ENCODE data around the gene DRC3. TPM values are rescaled to one million over a fixed set of nuclear protein-coding genes. Genes with fewer than 3 reads are reported as not detected.

Gene DRC3
- total RNA-seq, 1 experiment from 2014 or later: 2.3 TPM

GRCh38 chr17:18018411-18018921 is 45.8 kb downstream of the DRC3 start:
- POLR2A ChIA-PET: interaction anchor here (1.1 to 1.2 kb wide), 2 partner anchors 11 to 61 kb away, joined by 3 read pairs; no protein-coding TSS in a partner anchor
- Mint-ChIP-seq H3K27me3 (ENCODE audit: insufficient read depth, unreplicated experiment) (no peaks in the 10 kb centered on the region), H3K9me3 (ENCODE audit: unreplicated experiment) (no peaks in the 10 kb centered on the region), H3K4me3 (ENCODE audit: unreplicated experiment) (no peak overlapping the region), H3K4me1 (ENCODE audit: insufficient read depth, unreplicated experiment) (no peaks in the 10 kb centered on the region), H3K36me3 (ENCODE audit: insufficient read depth, unreplicated experiment) (peaks cover 10% of the 10 kb centered on the region), H3K27ac (ENCODE audit: low read depth, unreplicated experiment) (no peak overlapping the region)
- TF ChIP-seq CTCF (IDR thresholded peaks at IDR 0.05; ENCODE audit: unreplicated experiment): no peak
- CTCF ChIA-PET: no interaction called here
- no peak for DNase-seq (ENCODE audit: unreplicated experiment)
- no TSS peak for BruUV-seq (replicated peaks)
- intact Hi-C loops (cut with micrococcal nuclease): no loop called here

DNA sequence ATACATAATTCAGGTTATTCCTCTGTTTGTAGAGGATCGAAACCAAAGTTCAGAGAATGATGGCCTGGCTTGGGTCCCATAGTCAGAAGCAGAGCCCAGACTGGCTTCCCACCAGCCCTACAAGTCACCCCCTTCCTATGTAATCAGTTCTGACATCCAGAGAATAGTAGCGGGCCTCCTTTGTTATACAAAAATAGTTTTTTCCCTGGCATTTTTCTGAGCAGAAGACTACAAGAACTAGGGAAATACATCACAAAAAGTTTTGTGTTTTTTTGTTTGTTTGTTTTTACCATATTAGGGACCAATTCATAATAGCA is 47.1 kb downstream of the DRC3 start:
- BruUV-seq (replicated peaks): no TSS peak
- H3K27ac Mint-ChIP-seq (ENCODE audit: low read depth, unreplicated experiment): no peak overlapping the region
- no peaks in the 10 kb centered on the region for H3K4me1 Mint-ChIP-seq (ENCODE audit: insufficient read depth, unreplicated experiment)
- DNase-seq (ENCODE audit: unreplicated experiment): no peak
- no peak overlapping the region for H3K4me3 Mint-ChIP-seq (ENCODE audit: unreplicated experiment)
- POLR2A ChIA-PET: interaction anchor here (1.2 kb wide), 1 partner anchor 62 kb away, joined by 3 read pairs; no protein-coding TSS in a partner anchor
- no peaks in the 10 kb centered on the region for H3K27me3 Mint-ChIP-seq (ENCODE audit: insufficient read depth, unreplicated experiment)
- H3K36me3 Mint-ChIP-seq (ENCODE audit: insufficient read depth, unreplicated experiment): peaks cover 10% of the 10 kb centered on the region
- no peak for TF ChIP-seq CTCF (IDR thresholded peaks at IDR 0.05; ENCODE audit: unreplicated experiment)
- intact Hi-C loops (cut with micrococcal nuclease): no loop called here
- no peaks in the 10 kb centered on the region for H3K9me3 Mint-ChIP-seq (ENCODE audit: unreplicated experiment)
- CTCF ChIA-PET: no interaction called here

DNA sequence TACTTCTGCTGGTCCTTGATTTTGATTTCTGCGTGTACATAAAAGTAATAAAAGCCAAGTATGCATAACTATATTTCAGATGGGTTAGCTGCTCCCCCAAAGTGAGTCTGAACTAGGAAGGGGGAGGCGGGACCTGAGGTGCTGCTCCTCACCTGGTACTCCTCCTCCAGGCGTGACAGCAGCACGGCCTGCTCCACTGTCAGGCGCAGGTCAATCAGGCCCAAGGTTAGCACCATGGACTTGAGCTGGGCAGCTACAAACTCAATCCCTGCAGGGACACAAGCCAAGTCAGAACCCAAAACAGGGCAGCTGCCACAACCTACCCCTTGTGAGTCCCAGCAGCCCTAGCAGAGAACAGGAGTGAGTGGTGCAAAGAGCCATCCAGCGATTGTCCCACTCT is 48.3 kb downstream of the DRC3 start:
- ChIA-PET POLR2A (interaction anchor here (0.5 kb wide), 1 partner anchor 19 kb away, joined by 3 read pairs; no protein-coding TSS in a partner anchor), CTCF (interaction anchor here (1.5 kb wide), 1 partner anchor 130 kb away, joined by 4 read pairs; no protein-coding TSS in a partner anchor)
- TF ChIP-seq CTCF (IDR thresholded peaks at IDR 0.05; ENCODE audit: unreplicated experiment): no peak
- intact Hi-C loops (cut with micrococcal nuclease): no loop called here
- Mint-ChIP-seq H3K4me3 (ENCODE audit: unreplicated experiment) (no peak overlapping the region), H3K36me3 (ENCODE audit: insufficient read depth, unreplicated experiment) (peaks cover 9% of the 10 kb centered on the region), H3K4me1 (ENCODE audit: insufficient read depth, unreplicated experiment) (peaks cover 7% of the 10 kb centered on the region), H3K9me3 (ENCODE audit: unreplicated experiment) (no peaks in the 10 kb centered on the region), H3K27ac (ENCODE audit: low read depth, unreplicated experiment) (no peak overlapping the region), H3K27me3 (ENCODE audit: insufficient read depth, unreplicated experiment) (no peaks in the 10 kb centered on the region)
- no TSS peak for BruUV-seq (replicated peaks)
- no peak for DNase-seq (ENCODE audit: unreplicated experiment)

GRCh38 chr17:18021372-18021771 is 48.7 kb downstream of the DRC3 start:
- ChIA-PET POLR2A (interaction anchor here (0.5 kb wide), 1 partner anchor 19 kb away, joined by 3 read pairs; no protein-coding TSS in a partner anchor), CTCF (interaction anchor here (1.5 kb wide), 1 partner anchor 131 kb away, joined by 4 read pairs; no protein-coding TSS in a partner anchor)
- Mint-ChIP-seq H3K4me1 (ENCODE audit: insufficient read depth, unreplicated experiment) (peaks cover 11% of the 10 kb centered on the region), H3K27ac (ENCODE audit: low read depth, unreplicated experiment) (no peak overlapping the region), H3K36me3 (ENCODE audit: insufficient read depth, unreplicated experiment) (peaks cover 5% of the 10 kb centered on the region), H3K27me3 (ENCODE audit: insufficient read depth, unreplicated experiment) (no peaks in the 10 kb centered on the region), H3K9me3 (ENCODE audit: unreplicated experiment) (no peaks in the 10 kb centered on the region), H3K4me3 (ENCODE audit: unreplicated experiment) (no peak overlapping the region)
- no peak for TF ChIP-seq CTCF (IDR thresholded peaks at IDR 0.05; ENCODE audit: unreplicated experiment)
- no TSS peak for BruUV-seq (replicated peaks)
- intact Hi-C loops (cut with micrococcal nuclease): no loop called here
- no peak for DNase-seq (ENCODE audit: unreplicated experiment)

Data from MCF 10A (cell line).